Measurements from ENCODE around the gene HESX1. TPM values are rescaled to one million over a fixed set of nuclear protein-coding genes. Genes with fewer than 3 reads are reported as not detected.

The HESX1 gene
- total and polyA plus RNA-seq, 9 of the 15 experiments (the other 6 are each of a cell fraction or from before 2014, with no cell fraction given): 0.16 to 1.2 (median 0.76) TPM

DNA sequence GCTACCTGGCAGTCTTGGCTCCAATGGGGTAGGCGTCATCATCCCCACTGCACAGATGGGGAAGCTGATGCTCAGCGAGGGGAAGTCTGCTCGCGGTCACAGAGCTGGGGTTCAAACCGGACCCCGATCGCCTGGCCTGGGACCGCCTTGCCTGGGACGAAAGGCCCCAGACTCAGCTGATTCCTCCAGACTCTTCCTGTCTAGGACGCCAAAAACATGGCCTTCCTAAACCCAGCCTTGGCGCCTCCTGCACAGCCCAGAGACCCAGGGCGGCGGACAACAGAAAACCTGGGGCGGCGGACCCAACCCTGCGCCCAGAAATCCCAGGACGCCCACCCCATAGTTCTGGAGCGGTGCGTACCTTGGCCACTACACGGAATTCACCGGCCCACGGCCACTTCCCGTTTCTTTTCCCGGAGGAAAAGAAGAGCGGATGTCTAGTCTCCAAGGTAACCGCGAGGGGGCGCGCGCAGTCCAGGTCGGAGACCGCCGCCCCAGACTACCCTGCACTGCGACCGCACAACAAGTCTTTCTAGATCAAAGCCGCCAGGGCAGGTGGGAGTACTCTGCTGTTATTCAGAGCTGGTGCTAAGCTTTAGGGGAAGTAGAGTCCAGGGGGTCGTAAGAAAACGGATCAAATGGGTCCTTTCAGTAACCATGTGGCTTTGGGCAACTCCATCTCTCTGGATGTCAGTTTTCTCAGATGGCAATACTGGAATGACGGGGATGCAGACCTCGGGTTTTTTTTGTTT is 29.7 kb downstream of the HESX1 start (continued):
- TF ChIP-seq, protein P1, sequence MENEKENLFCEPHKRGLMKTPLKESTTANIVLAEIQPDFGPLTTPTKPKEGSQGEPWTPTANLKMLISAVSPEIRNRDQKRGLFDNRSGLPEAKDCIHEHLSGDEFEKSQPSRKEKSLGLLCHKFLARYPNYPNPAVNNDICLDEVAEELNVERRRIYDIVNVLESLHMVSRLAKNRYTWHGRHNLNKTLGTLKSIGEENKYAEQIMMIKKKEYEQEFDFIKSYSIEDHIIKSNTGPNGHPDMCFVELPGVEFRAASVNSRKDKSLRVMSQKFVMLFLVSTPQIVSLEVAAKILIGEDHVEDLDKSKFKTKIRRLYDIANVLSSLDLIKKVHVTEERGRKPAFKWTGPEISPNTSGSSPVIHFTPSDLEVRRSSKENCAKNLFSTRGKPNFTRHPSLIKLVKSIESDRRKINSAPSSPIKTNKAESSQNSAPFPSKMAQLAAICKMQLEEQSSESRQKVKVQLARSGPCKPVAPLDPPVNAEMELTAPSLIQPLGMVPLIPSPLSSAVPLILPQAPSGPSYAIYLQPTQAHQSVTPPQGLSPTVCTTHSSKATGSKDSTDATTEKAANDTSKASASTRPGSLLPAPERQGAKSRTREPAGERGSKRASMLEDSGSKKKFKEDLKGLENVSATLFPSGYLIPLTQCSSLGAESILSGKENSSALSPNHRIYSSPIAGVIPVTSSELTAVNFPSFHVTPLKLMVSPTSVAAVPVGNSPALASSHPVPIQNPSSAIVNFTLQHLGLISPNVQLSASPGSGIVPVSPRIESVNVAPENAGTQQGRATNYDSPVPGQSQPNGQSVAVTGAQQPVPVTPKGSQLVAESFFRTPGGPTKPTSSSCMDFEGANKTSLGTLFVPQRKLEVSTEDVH (IDR thresholded peaks at IDR 0.05; ENCODE audit: low read depth, partially characterized antibody): no peak
- TF ChIP-seq ZNF12 (CRISPR knock-in tag; IDR thresholded peaks at IDR 0.05) (no peak), SMC3 (conservative IDR thresholded peaks at IDR 0.05; ENCODE audit: insufficient read depth, low read depth, low read length) (peak; percentile 52), ETV5 (CRISPR knock-in tag; IDR thresholded peaks at IDR 0.05; ENCODE audit: low read depth) (peak; percentile 62; the same call in 1 of the 2 replicates), IRF2 (CRISPR knock-in tag; IDR thresholded peaks at IDR 0.05) (no peak), SAFB2 (IDR thresholded peaks at IDR 0.05; ENCODE audit: borderline replicate concordance, low read depth, low read length, severe bottlenecking) (no peak), POU5F1 (IDR thresholded peaks at IDR 0.05; ENCODE audit: borderline replicate concordance, low read depth, low read length, partially characterized antibody) (no peak), RFX1 (IDR thresholded peaks at IDR 0.05) (peak; percentile 41; the same call in 1 of the 2 replicates), ETV1 (tag; conservative IDR thresholded peaks at IDR 0.05; ENCODE audit: low read depth) (peak; percentile 77), ELF1 (tag; IDR thresholded peaks at IDR 0.05) (peak; percentile 33; the same call in 1 of the 2 replicates), CTBP1 (IDR thresholded peaks at IDR 0.05; ENCODE audit: borderline replicate concordance) (peak; percentile 26; the same call in 1 of the 2 replicates), PCBP1 (IDR thresholded peaks at IDR 0.05; ENCODE audit: low read depth, low read length, poor library complexity, severe bottlenecking) (no peak)
- TF ChIP-seq, protein P2, sequence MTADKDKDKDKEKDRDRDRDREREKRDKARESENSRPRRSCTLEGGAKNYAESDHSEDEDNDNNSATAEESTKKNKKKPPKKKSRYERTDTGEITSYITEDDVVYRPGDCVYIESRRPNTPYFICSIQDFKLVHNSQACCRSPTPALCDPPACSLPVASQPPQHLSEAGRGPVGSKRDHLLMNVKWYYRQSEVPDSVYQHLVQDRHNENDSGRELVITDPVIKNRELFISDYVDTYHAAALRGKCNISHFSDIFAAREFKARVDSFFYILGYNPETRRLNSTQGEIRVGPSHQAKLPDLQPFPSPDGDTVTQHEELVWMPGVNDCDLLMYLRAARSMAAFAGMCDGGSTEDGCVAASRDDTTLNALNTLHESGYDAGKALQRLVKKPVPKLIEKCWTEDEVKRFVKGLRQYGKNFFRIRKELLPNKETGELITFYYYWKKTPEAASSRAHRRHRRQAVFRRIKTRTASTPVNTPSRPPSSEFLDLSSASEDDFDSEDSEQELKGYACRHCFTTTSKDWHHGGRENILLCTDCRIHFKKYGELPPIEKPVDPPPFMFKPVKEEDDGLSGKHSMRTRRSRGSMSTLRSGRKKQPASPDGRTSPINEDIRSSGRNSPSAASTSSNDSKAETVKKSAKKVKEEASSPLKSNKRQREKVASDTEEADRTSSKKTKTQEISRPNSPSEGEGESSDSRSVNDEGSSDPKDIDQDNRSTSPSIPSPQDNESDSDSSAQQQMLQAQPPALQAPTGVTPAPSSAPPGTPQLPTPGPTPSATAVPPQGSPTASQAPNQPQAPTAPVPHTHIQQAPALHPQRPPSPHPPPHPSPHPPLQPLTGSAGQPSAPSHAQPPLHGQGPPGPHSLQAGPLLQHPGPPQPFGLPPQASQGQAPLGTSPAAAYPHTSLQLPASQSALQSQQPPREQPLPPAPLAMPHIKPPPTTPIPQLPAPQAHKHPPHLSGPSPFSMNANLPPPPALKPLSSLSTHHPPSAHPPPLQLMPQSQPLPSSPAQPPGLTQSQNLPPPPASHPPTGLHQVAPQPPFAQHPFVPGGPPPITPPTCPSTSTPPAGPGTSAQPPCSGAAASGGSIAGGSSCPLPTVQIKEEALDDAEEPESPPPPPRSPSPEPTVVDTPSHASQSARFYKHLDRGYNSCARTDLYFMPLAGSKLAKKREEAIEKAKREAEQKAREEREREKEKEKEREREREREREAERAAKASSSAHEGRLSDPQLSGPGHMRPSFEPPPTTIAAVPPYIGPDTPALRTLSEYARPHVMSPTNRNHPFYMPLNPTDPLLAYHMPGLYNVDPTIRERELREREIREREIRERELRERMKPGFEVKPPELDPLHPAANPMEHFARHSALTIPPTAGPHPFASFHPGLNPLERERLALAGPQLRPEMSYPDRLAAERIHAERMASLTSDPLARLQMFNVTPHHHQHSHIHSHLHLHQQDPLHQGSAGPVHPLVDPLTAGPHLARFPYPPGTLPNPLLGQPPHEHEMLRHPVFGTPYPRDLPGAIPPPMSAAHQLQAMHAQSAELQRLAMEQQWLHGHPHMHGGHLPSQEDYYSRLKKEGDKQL (CRISPR knock-in tag; IDR thresholded peaks at IDR 0.05; ENCODE audit: borderline replicate concordance): no peak
- TF ChIP-seq, protein P3, sequence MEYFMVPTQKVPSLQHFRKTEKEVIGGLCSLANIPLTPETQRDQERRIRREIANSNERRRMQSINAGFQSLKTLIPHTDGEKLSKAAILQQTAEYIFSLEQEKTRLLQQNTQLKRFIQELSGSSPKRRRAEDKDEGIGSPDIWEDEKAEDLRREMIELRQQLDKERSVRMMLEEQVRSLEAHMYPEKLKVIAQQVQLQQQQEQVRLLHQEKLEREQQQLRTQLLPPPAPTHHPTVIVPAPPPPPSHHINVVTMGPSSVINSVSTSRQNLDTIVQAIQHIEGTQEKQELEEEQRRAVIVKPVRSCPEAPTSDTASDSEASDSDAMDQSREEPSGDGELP (CRISPR knock-in tag; IDR thresholded peaks at IDR 0.05; ENCODE audit: borderline replicate concordance): 0 out of 2 replicates have a peak, but pooled peaks have one; percentile 9
- TF ChIP-seq, protein P4, sequence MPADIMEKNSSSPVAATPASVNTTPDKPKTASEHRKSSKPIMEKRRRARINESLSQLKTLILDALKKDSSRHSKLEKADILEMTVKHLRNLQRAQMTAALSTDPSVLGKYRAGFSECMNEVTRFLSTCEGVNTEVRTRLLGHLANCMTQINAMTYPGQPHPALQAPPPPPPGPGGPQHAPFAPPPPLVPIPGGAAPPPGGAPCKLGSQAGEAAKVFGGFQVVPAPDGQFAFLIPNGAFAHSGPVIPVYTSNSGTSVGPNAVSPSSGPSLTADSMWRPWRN (IDR thresholded peaks at IDR 0.05; ENCODE audit: low read depth): no peak
